ENCODE measurements around the gene TCEA2.

The TCEA2 gene

GRCh38 chr20:64116541-64117431 is 53.8 kb downstream of the TCEA2 start:
- TF ChIP-seq TAF1 (IDR thresholded peaks at IDR 0.05; ENCODE audit: low read depth) (no peak), REST (IDR thresholded peaks at IDR 0.05; ENCODE audit: low read depth) (no peak), TEAD4 (IDR thresholded peaks at IDR 0.05) (no peak), MAX (IDR thresholded peaks at IDR 0.05) (no peak), FOXM1 (IDR thresholded peaks at IDR 0.05; ENCODE audit: borderline replicate concordance, low read depth) (no peak), TCF12 (IDR thresholded peaks at IDR 0.05; ENCODE audit: low read depth) (no peak), RAD21 (IDR thresholded peaks at IDR 0.05; ENCODE audit: low read depth) (no peak), YY1 (IDR thresholded peaks at IDR 0.05; ENCODE audit: low read depth) (no peak), USF1 (IDR thresholded peaks at IDR 0.05) (no peak), EP300 (IDR thresholded peaks at IDR 0.05; ENCODE audit: borderline replicate concordance) (no peak), EGR1 (IDR thresholded peaks at IDR 0.05) (no peak), CREB1 (IDR thresholded peaks at IDR 0.05; ENCODE audit: low read depth) (no peak), CEBPB (IDR thresholded peaks at IDR 0.05) (no peak), NFIC (IDR thresholded peaks at IDR 0.05) (no peak), ZBTB7A (IDR thresholded peaks at IDR 0.05; ENCODE audit: low read depth) (no peak)

GRCh38 chr20:64119301-64119680 is 56.3 kb downstream of the TCEA2 start:
- no peak for TF ChIP-seq RAD21 (IDR thresholded peaks at IDR 0.05; ENCODE audit: low read depth)
- TF ChIP-seq ZBTB7A (IDR thresholded peaks at IDR 0.05; ENCODE audit: low read depth): no peak
- no peak for TF ChIP-seq CEBPB (IDR thresholded peaks at IDR 0.05)
- no peak for TF ChIP-seq USF1 (IDR thresholded peaks at IDR 0.05)
- TF ChIP-seq MAX (IDR thresholded peaks at IDR 0.05): no peak
- no peak for TF ChIP-seq YY1 (IDR thresholded peaks at IDR 0.05; ENCODE audit: low read depth)
- no peak for TF ChIP-seq REST (IDR thresholded peaks at IDR 0.05; ENCODE audit: low read depth)
- no peak for TF ChIP-seq TCF12 (IDR thresholded peaks at IDR 0.05; ENCODE audit: low read depth)
- no peak for TF ChIP-seq TEAD4 (IDR thresholded peaks at IDR 0.05)
- no peak for TF ChIP-seq NFIC (IDR thresholded peaks at IDR 0.05)
- TF ChIP-seq EP300 (IDR thresholded peaks at IDR 0.05; ENCODE audit: borderline replicate concordance): no peak
- TF ChIP-seq EGR1 (IDR thresholded peaks at IDR 0.05): no peak
- TF ChIP-seq TAF1 (IDR thresholded peaks at IDR 0.05; ENCODE audit: low read depth): no peak
- TF ChIP-seq FOXM1 (IDR thresholded peaks at IDR 0.05; ENCODE audit: borderline replicate concordance, low read depth): no peak
- no peak for TF ChIP-seq CREB1 (IDR thresholded peaks at IDR 0.05; ENCODE audit: low read depth)

- TF ChIP-seq CEBPB (IDR thresholded peaks at IDR 0.05) (no peak), FOXM1 (IDR thresholded peaks at IDR 0.05; ENCODE audit: borderline replicate concordance, low read depth) (no peak), YY1 (IDR thresholded peaks at IDR 0.05; ENCODE audit: low read depth) (no peak), ZBTB7A (IDR thresholded peaks at IDR 0.05; ENCODE audit: low read depth) (peak; percentile 3; the same call in 1 of the 2 replicates), USF1 (IDR thresholded peaks at IDR 0.05) (no peak), REST (IDR thresholded peaks at IDR 0.05; ENCODE audit: low read depth) (no peak)
Measured at GRCh38 chr20:64119681-64120341, 56.8 kb downstream of the TCEA2 start.

Measured in Ishikawa (cell line).